Keratinocyte (primary cell): Measurements from ENCODE around the gene CPSF7. TPM values are rescaled to one million over a fixed set of nuclear protein-coding genes. Genes with fewer than 3 reads are reported as not detected.

Source experiments
- DNase-seq: peaks from one replicate; pipeline ENCODE4 v3.0.0-alpha.2; 2011; ENCODE audit warnings: low read depth, missing footprints, low spot score
- FAIRE-seq: peaks from 2 replicates; lab custom pipeline; 2011; peaks lifted over from hg19 to GRCh38; lab: Jason Lieb, UNC
- H2AFZ ChIP-seq: 2 replicates; pipeline ENCODE4 v1.6.0; 2012; ENCODE audit warnings: low read length, control low read depth, inconsistent platforms; ENCODE audit not compliant: control insufficient read depth
- H3K27ac ChIP-seq: 2 replicates; pipeline ENCODE4 v1.5.1; 2011; ENCODE audit warnings: low read length; ENCODE audit not compliant: control insufficient read depth, insufficient read depth
- H3K27me3 ChIP-seq: 3 replicates; pipeline ENCODE4 v1.6.0; 2011; ENCODE audit warnings: low read length; ENCODE audit not compliant: control insufficient read depth, insufficient read depth; ENCODE audit errors: extremely low read depth
- H3K36me3 ChIP-seq, 2 experiments: 2 replicates in 1 of 2; 3 replicates in 1 of 2; pipeline ENCODE4 v1.5.1; 2011; ENCODE audit warnings: low read length in 2 of 2, mild to moderate bottlenecking in 1 of 2; ENCODE audit not compliant: control insufficient read depth in 2 of 2, insufficient read depth in 2 of 2; ENCODE audit errors: extremely low read depth in 1 of 2
- H3K4me1 ChIP-seq: 3 replicates; pipeline ENCODE4 v1.5.1; 2011; ENCODE audit warnings: low read length; ENCODE audit not compliant: control insufficient read depth, insufficient read depth; ENCODE audit errors: extremely low read depth
- H3K4me2 ChIP-seq: 3 replicates; pipeline ENCODE4 v1.6.0; 2011; ENCODE audit warnings: low read depth, low read length; ENCODE audit not compliant: control insufficient read depth, insufficient read depth; ENCODE audit errors: extremely low read depth
- H3K4me3 ChIP-seq, 3 experiments: fragments of 200-600 bp in 1 of 3; sonication (generic) in 1 of 3; 2 replicates in 2 of 3; 3 replicates in 1 of 3; pipeline ENCODE4 v1.5.1; 2011 to 2016; ENCODE audit warnings: low read length in 3 of 3, mild to moderate bottlenecking in 3 of 3, control low read depth in 2 of 3, inconsistent platforms in 1 of 3, low read depth in 1 of 3, mixed read lengths in 1 of 3, mixed run types in 1 of 3, moderate library complexity in 1 of 3; ENCODE audit not compliant: control insufficient read depth in 2 of 3, insufficient read depth in 2 of 3; ENCODE audit errors: extremely low read depth in 1 of 3
- H3K79me2 ChIP-seq: 2 replicates; pipeline ENCODE4 v1.6.0; 2012; ENCODE audit warnings: low read length; ENCODE audit not compliant: control insufficient read depth, insufficient read depth
- H3K9ac ChIP-seq: 3 replicates; pipeline ENCODE4 v1.6.0; 2011; ENCODE audit warnings: low read length; ENCODE audit not compliant: control insufficient read depth, insufficient read depth; ENCODE audit errors: extremely low read depth
- H3K9me1 ChIP-seq: 3 replicates; pipeline ENCODE4 v1.6.0; 2011; ENCODE audit warnings: low read length; ENCODE audit not compliant: control insufficient read depth, insufficient read depth; ENCODE audit errors: extremely low read depth
- H3K9me3 ChIP-seq: 2 replicates; pipeline ENCODE4 v1.5.1; 2012; ENCODE audit warnings: low read depth, low read length; ENCODE audit not compliant: control insufficient read depth
- H4K20me1 ChIP-seq: 3 replicates; pipeline ENCODE4 v1.6.0; 2011; ENCODE audit warnings: low read length; ENCODE audit not compliant: control insufficient read depth, insufficient read depth; ENCODE audit errors: extremely low read depth
- CTCF ChIP-seq, 3 experiments: IDR thresholded peaks in 1 of 3; conservative IDR thresholded peaks in 1 of 3; optimal IDR thresholded peaks in 1 of 3; 2 replicates in 2 of 3; 3 replicates in 1 of 3; pipeline versions ENCODE3 to v1.5.1; 2011; ENCODE audit warnings: low read length in 3 of 3, mild to moderate bottlenecking in 3 of 3, moderate library complexity in 2 of 3, control low read depth in 1 of 3, inconsistent platforms in 1 of 3; ENCODE audit not compliant: insufficient read depth in 2 of 3; ENCODE audit errors: extremely low read depth in 1 of 3
- EZH2 ChIP-seq: IDR thresholded peaks from one replicate; pipeline ENCODE4 v1.6.1; 2012; ENCODE audit warnings: inconsistent platforms, mild to moderate bottlenecking, low read length, moderate library complexity
- dilution Hi-C: fragments of 300-500 bp; cut with MboI; formaldehyde crosslinking; loops from one replicate; pipeline ENCODE4 v1.7.0; 2020; ENCODE audit warnings: low sequenced_read_pairs; ENCODE audit not compliant: extremely low pct_ligation_motif_present
- polyA plus RNA-seq, 5 experiments: library from polyadenylated mRNA; depleted of rRNA in 3 of 5; stranded (reverse) in 3 of 5; stranded (forward) in 1 of 5; unstranded in 1 of 5; fragments of >200 nt; gene quantifications; 1 replicate in 1 of 5; 2 replicates in 3 of 5; 3 replicates in 1 of 5; pipeline versions ENCODE4 v1.2.1 to v1.2.3, GENCODE V29; 2011 to 2012; ENCODE audit warnings: missing spikeins in 2 of 5, low read depth in 1 of 5, low replicate concordance in 1 of 5

Gene CPSF7
- polyA plus RNA-seq, 1 donor (not counting 4 experiments of a cell fraction or from before 2014, with no cell fraction given): 34.5 TPM

GRCh38 chr11:61415381-61415780 is 14.4 kb downstream of the CPSF7 start:
- Histone ChIP-seq H3K27ac (no peak overlapping the region), H3K4me2 (no peak overlapping the region), H3K9me1 (no peaks in the 10 kb centered on the region), H3K79me2 (peaks cover 11% of the 10 kb centered on the region), H3K4me1 (no peaks in the 10 kb centered on the region), H3K36me3 (peaks cover 43 to 68% of the 10 kb centered on the region in 2 experiments), H4K20me1 (peaks cover 6% of the 10 kb centered on the region), H3K9me3 (no peaks in the 10 kb centered on the region), H3K4me3 (no peak overlapping the region), H3K27me3 (no peaks in the 10 kb centered on the region), H3K9ac (no peak overlapping the region), H2AFZ (no peak overlapping the region)
- TF ChIP-seq EZH2 (no peak), CTCF (optimal IDR thresholded peaks at IDR 0.05 in 1 of 3, IDR thresholded peaks at IDR 0.05 in 1 of 3, conservative IDR thresholded peaks at IDR 0.05 in 1 of 3; ENCODE audit: extremely low read depth in 1 of 3, insufficient read depth in 2 of 3, low read length in 3 of 3) (no peak)
- DNase-seq: no peak
- no peak for FAIRE-seq
- dilution Hi-C loops: no loop called here

- no peak overlapping the region for H2AFZ ChIP-seq
- H3K9me1 ChIP-seq: no peaks in the 10 kb centered on the region
- H3K9ac ChIP-seq: no peak overlapping the region
- H3K4me2 ChIP-seq: no peak overlapping the region
- FAIRE-seq: no peak
- peaks cover 10% of the 10 kb centered on the region for H3K79me2 ChIP-seq
- H3K4me3 ChIP-seq: no peak overlapping the region
- dilution Hi-C loops: no loop called here
- TF ChIP-seq EZH2: no peak
- TF ChIP-seq CTCF (optimal IDR thresholded peaks at IDR 0.05 in 1 of 3, IDR thresholded peaks at IDR 0.05 in 1 of 3, conservative IDR thresholded peaks at IDR 0.05 in 1 of 3; ENCODE audit: extremely low read depth in 1 of 3, insufficient read depth in 2 of 3, low read length in 3 of 3): no peak
- H3K36me3 ChIP-seq: peaks cover 42 to 69% of the 10 kb centered on the region in 2 experiments
- no peaks in the 10 kb centered on the region for H3K27me3 ChIP-seq
- H4K20me1 ChIP-seq: peaks cover 6% of the 10 kb centered on the region
- no peak overlapping the region for H3K27ac ChIP-seq
- no peaks in the 10 kb centered on the region for H3K4me1 ChIP-seq
- no peaks in the 10 kb centered on the region for H3K9me3 ChIP-seq
- no peak for DNase-seq
Measured at GRCh38 chr11:61414547-61414946, 15.2 kb downstream of the CPSF7 start.
